AG04450 (cell line): ENCODE data around the gene FREY1. TPM values are rescaled to one million over a fixed set of nuclear protein-coding genes. Genes with fewer than 3 reads are reported as not detected.

ENCODE experiments used
- CTCF ChIA-PET: fragments of 300-600, 350-600 bp; formaldehyde crosslinking; extraction: SDS; loops from one replicate; lab custom pipeline; 2022; ENCODE audit warnings: antibody characterized with exemption, inconsistent platforms; lab: Charles Lee
- POLR2A ChIA-PET: fragments of 350-600 bp; formaldehyde crosslinking; extraction: SDS; loops from one replicate; lab custom pipeline; 2021; ENCODE audit warnings: antibody characterized with exemption, inconsistent platforms; lab: Yijun Ruan, JAX
- DNase-seq: peaks from one replicate; pipeline ENCODE4 v3.0.0-alpha.2; 2011; ENCODE audit warnings: low read depth, low spot score
- H3K27ac ChIP-seq: one replicate; pipeline ENCODE4 v1.5.1; 2012; ENCODE audit warnings: low read depth, low read length, control low read depth
- H3K27me3 ChIP-seq: one replicate; pipeline ENCODE4 v1.6.0; 2012; ENCODE audit warnings: low read length; ENCODE audit not compliant: control insufficient read depth, insufficient read depth
- H3K4me3 ChIP-seq: 2 replicates; pipeline ENCODE4 v1.5.1; 2011; ENCODE audit warnings: mild to moderate bottlenecking, low read depth, low read length, control low read depth
- H3K9me3 ChIP-seq: 2 replicates; pipeline ENCODE4 v1.5.1; 2012; ENCODE audit warnings: low read length; ENCODE audit not compliant: control insufficient read depth, insufficient read depth
- CTCF ChIP-seq: IDR thresholded peaks from 2 replicates; pipeline ENCODE4 v1.5.1; 2011; ENCODE audit warnings: low read depth, low read length, control low read depth, inconsistent platforms
- polyA plus RNA-seq: library from polyadenylated mRNA; depleted of rRNA; stranded (reverse); fragments of >200 nt; gene quantifications from 2 replicates; pipeline ENCODE4 v1.2.3, GENCODE V29; 2011

The FREY1 gene
- polyA plus RNA-seq, 1 experiment: not detected

- no peak for TF ChIP-seq CTCF
- CTCF ChIA-PET: no interaction called here
Measured at GRCh38 chr11:45919806-45920530, 12.9 kb upstream of the FREY1 start.

GRCh38 chr11:45918962-45919675 is 12.0 kb upstream of the FREY1 start:
- TF ChIP-seq CTCF: no peak
- peaks cover 8% of the 10 kb centered on the region; the same call in 1 of the 2 replicates for H3K9me3 ChIP-seq
- CTCF ChIA-PET: interaction anchor here (1.5 kb wide), 1 partner anchor 46 kb away, joined by 4 read pairs; no protein-coding TSS in a partner anchor
- H3K27ac ChIP-seq: no peak overlapping the region
- DNase-seq: no peak
- POLR2A ChIA-PET: interaction anchor here (1.1 kb wide), 1 partner anchor 11 kb away, joined by 3 read pairs; no protein-coding TSS in a partner anchor
- no peak overlapping the region for H3K4me3 ChIP-seq
- peaks cover 29% of the 10 kb centered on the region for H3K27me3 ChIP-seq

More at GRCh38 chr11:45919806-45920530, 12.9 kb upstream of the FREY1 start:
- DNase-seq: no peak
- POLR2A ChIA-PET: no interaction called here
- Histone ChIP-seq H3K27me3 (peaks cover 38% of the 10 kb centered on the region), H3K4me3 (no peak overlapping the region), H3K27ac (no peak overlapping the region), H3K9me3 (peaks cover 8% of the 10 kb centered on the region; the same call in 1 of the 2 replicates)

DNA sequence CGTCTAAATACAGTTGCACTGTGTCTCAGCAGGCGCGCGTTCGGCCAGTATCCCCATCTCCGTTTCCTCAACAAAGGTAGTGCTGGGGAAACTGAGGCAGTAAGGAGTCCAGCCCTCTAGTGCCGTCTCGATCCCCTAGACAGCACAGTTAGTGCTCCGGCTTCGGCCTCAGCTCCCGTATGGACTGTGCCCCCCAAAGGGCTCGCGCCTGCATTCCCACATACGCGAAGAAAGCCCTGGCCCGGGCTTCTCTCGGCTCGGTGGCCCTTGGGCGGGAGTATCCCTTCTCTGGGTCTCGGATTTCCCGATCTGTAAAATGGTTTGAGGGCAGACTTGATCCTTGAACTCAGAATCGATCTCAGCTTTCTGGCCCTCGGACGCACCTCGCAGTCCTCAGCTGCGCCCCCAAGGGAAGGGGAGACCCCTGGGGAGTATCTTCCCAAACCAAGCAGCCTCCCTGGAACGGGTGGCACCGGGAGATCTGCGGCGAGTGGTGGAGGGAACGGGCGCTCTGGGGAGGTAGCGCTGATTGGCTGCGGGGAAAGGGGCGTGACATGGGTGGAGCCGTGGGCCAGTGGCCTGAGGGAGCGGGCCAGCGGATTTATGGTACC is 11.4 kb upstream of the FREY1 start:
- Histone ChIP-seq H3K27me3 (peaks cover 25% of the 10 kb centered on the region), H3K27ac (peak overlapping the region; percentile 89), H3K4me3 (peak overlapping the region; percentile 96), H3K9me3 (peaks cover 8% of the 10 kb centered on the region; the same call in 1 of the 2 replicates)
- no peak for TF ChIP-seq CTCF
- CTCF ChIA-PET: interaction anchor here (1.5 to 3.1 kb wide), 2 partner anchors 45 to 76 kb away, joined by 4 to 8 read pairs; no protein-coding TSS in a partner anchor
- POLR2A ChIA-PET: interaction anchor here (0.7 to 1.6 kb wide), 8 partner anchors 9 to 113 kb away, joined by 3 to 6 read pairs (median 3); partner anchors contain the start of genes CRY2 and SLC35C1
- peak; percentile 24 for DNase-seq

DNA sequence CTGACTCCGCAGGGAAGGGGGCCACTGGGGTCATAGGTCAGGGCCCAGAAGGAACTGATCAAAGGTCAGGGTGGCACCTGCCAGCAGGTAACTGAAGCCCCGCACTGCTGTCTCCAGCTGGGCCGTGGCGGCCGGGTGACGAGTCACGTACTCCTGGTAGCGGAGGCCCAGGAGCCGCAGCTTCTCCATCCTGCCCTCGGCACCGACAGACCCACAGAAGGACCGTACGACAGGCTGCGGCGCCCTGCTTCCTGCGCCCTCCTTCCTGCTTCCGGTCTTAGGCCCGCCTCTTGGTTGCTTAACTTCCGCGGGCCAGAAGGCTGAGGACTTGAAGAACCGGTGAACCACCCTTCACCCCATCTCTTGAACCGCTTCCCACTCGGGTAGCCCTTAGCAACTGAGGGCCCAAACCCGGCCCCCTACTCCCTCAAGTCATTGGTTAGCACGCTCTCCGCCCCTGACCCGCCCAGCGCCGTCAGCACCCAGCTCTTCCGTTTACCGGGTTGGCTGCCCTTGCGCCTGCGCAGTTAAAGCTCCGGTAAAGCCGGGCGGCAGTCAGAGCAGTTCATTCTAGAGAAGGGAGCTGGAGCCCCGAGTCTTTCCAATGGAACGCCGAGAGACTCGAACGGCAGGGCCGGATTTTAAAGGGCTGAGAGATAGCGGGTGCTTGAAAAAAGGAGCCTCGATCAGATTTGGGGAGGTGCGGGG is 10.7 kb upstream of the FREY1 start, which contains the start of gene PEX16:
PEX16 (minus strand) TSS at position 255 of the 708 bp plus-strand sequence; CDS start at position 189, 66 bp downstream.
- TF ChIP-seq CTCF: no peak
- Histone ChIP-seq H3K4me3 (peak within 1 kb of the TSS; percentile 96), H3K9me3 (peaks cover 5% of the 10 kb centered on the region; the same call in 1 of the 2 replicates), H3K27ac (peak within 1 kb of the TSS; percentile 89), H3K27me3 (peaks cover 20% of the 10 kb centered on the region)
- ChIA-PET CTCF (interaction anchor here (1.5 to 3.1 kb wide), 2 partner anchors 44 to 75 kb away, joined by 4 to 8 read pairs; no protein-coding TSS in a partner anchor), POLR2A (interaction anchor here (0.7 to 1.6 kb wide), 9 partner anchors 9 to 112 kb away, joined by 3 to 6 read pairs (median 3); partner anchors contain the start of genes CRY2 and SLC35C1)
- DNase-seq: peak; percentile 100
